Type B pancreatic cell (in vitro differentiated cells): ENCODE data around the gene FAAH. TPM values are rescaled to one million over a fixed set of nuclear protein-coding genes. Genes with fewer than 3 reads are reported as not detected.

ENCODE experiments used
- DNase-seq: peaks from one replicate; pipeline ENCODE4 v3.0.0; 2021; ENCODE audit warnings: mixed read lengths; ENCODE audit not compliant: unreplicated experiment; ENCODE audit errors: extremely low spot score
- H3K27ac Mint-ChIP-seq: 2 replicates; pipeline ENCODE4 v1.8.0; 2021; ENCODE audit warnings: mild to moderate bottlenecking, mixed read lengths
- H3K27me3 Mint-ChIP-seq: 2 replicates; pipeline ENCODE4 v1.8.0; 2021; ENCODE audit warnings: mixed read lengths
- H3K36me3 Mint-ChIP-seq: 2 replicates; pipeline ENCODE4 v1.8.0; 2021; ENCODE audit warnings: mixed read lengths
- H3K4me1 Mint-ChIP-seq: one replicate; pipeline ENCODE4 v1.8.0; 2021; ENCODE audit warnings: mixed read lengths; ENCODE audit not compliant: unreplicated experiment
- H3K4me3 Mint-ChIP-seq: 2 replicates; pipeline ENCODE4 v1.8.0; 2021; ENCODE audit warnings: mild to moderate bottlenecking, mixed read lengths
- H3K9me3 Mint-ChIP-seq: 2 replicates; pipeline ENCODE4 v1.8.0; 2021; ENCODE audit warnings: mixed read lengths
- CTCF ChIP-seq: fragments of 200-600 bp; sonication (generic); conservative IDR thresholded peaks from 2 replicates; pipeline ENCODE4 v1.5.0; 2021; ENCODE audit warnings: antibody characterized with exemption, mild to moderate bottlenecking
- total RNA-seq: library from RNA; stranded (reverse); gene quantifications from 2 replicates; pipeline ENCODE4 v1.2.1, GENCODE V29; 2021; ENCODE audit warnings: low replicate concordance

Gene FAAH
- total RNA-seq, 1 donor from 2014 or later: 30.8 TPM

- no peak for TF ChIP-seq CTCF
- H3K27ac Mint-ChIP-seq: no peak overlapping the region
- peaks cover 6% of the 10 kb centered on the region for H3K36me3 Mint-ChIP-seq
- no peaks in the 10 kb centered on the region for H3K9me3 Mint-ChIP-seq
- no peak overlapping the region for H3K4me3 Mint-ChIP-seq
- DNase-seq: no peak
- peaks cover 9% of the 10 kb centered on the region for H3K27me3 Mint-ChIP-seq
- H3K4me1 Mint-ChIP-seq: peaks cover 15% of the 10 kb centered on the region
Observed at GRCh38 chr1:46401154-46401913, 7.2 kb downstream of the FAAH start.

- Mint-ChIP-seq H3K27ac (peak overlapping the region; percentile 48), H3K9me3 (no peaks in the 10 kb centered on the region), H3K27me3 (peaks cover 7% of the 10 kb centered on the region), H3K36me3 (peaks cover 6% of the 10 kb centered on the region), H3K4me3 (no peak overlapping the region), H3K4me1 (peaks cover 16% of the 10 kb centered on the region)
- DNase-seq: no peak
- TF ChIP-seq CTCF: no peak
Observed at GRCh38 chr1:46401964-46402626, 8.0 kb downstream of the FAAH start.

DNA sequence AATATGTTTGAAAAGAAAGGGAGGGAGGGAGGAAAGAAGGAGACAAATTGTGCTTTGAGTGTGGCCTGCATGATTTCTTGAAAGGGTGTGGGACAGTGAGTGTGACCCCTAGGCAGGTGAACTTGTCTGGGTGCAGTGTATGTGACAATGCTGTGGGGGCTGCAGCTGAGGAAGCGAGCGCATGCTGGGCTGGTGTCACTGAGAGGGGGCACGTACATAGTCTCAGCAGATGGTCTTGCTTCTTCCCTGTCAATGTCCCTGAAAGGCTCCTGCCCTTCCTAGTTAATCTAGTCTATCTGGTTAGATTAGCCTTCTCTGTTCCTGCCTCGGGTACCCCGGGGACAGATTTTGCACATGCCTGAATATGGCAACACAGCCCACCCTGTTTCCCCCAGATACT, 9.8 kb downstream of the FAAH start:
- Mint-ChIP-seq H3K4me1 (peaks cover 22% of the 10 kb centered on the region), H3K4me3 (no peak overlapping the region), H3K9me3 (no peaks in the 10 kb centered on the region), H3K27me3 (peaks cover 6% of the 10 kb centered on the region), H3K36me3 (peaks cover 6% of the 10 kb centered on the region), H3K27ac (peak overlapping the region; percentile 13)
- no peak for DNase-seq
- no peak for TF ChIP-seq CTCF

DNA sequence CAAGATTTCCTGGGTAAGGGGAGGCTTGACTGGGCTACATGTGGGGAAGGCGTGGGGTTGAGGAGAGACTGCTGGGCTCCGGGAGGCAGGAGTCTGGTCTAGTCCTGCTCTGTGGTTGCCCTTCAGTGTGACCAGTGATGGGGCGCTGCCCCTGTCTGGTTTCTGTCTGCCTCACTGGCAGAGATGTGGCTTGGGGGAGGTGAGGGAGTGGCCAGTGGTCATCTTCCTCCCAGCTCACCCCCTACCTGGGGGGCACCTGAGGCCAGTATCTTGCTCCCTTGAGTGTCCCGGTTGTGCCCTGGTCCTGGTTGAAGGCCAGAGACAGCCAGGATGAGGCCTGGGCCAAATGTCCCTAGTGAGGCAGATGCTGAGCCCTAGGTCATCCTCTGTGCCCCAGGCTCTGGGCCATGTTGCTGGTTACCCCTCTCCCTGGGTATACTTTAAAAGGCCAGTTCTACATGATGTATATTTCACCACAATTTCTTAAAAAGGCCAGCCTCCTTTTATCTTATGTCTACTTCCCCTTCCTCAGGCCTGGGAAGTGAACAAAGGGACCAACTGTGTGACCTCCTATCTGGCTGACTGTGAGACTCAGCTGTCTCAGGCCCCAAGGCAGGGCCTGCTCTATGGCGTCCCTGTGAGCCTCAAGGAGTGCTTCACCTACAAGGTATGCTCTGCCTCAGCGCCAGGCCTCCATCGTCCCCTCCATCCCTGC, 10.5 kb downstream of the FAAH start:
- peaks cover 19% of the 10 kb centered on the region for H3K4me1 Mint-ChIP-seq
- DNase-seq: no peak

DNA sequence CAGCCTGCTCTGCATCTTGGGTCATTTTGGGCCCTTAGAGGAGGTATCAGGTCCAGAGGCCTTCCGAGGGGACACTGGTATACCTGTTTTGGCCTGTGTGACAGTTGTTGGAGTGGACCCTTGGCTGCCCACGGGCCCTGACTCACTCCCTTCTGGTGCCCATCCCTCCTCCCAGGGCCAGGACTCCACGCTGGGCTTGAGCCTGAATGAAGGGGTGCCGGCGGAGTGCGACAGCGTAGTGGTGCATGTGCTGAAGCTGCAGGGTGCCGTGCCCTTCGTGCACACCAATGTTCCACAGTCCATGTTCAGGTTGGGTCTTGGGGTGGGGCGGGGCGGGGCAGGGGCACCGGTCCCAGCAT, 11.1 kb downstream of the FAAH start:
- Mint-ChIP-seq H3K4me1 (peaks cover 17% of the 10 kb centered on the region), H3K27me3 (no peaks in the 10 kb centered on the region), H3K36me3 (peaks cover 6% of the 10 kb centered on the region), H3K4me3 (no peak overlapping the region), H3K9me3 (no peaks in the 10 kb centered on the region), H3K27ac (no peak overlapping the region)
- DNase-seq: no peak
- TF ChIP-seq CTCF: no peak

More for the DNA sequence above, 10.5 kb downstream of the FAAH start:
- Mint-ChIP-seq H3K36me3 (peaks cover 6% of the 10 kb centered on the region), H3K27ac (no peak overlapping the region), H3K9me3 (no peaks in the 10 kb centered on the region), H3K4me3 (no peak overlapping the region), H3K27me3 (peaks cover 3% of the 10 kb centered on the region)
- TF ChIP-seq CTCF: no peak
